ENCODE results near the gene UGT1A8. TPM values are rescaled to one million over a fixed set of nuclear protein-coding genes. Genes with fewer than 3 reads are reported as not detected.

UGT1A8 gene
- total and polyA plus RNA-seq, 2 of the 4 experiments (the other 2 are of a cell fraction) = not detected

Other genes with a start within 250 kb of the UGT1A8 start
- 27.8 and 30.8 TPM in 2 replicates for gene USP40, start 50.9 kb upstream of the UGT1A8 start, total RNA-seq (2012; rRNA removed)
- gene USP40, start 50.9 kb upstream of the UGT1A8 start, polyA plus RNA-seq (2012; rRNA removed) = 30.1 and 32.6 TPM in 2 replicates
- not detected in 2 replicates for gene UGT1A10, start 18.8 kb downstream of the UGT1A8 start, total RNA-seq (2012; rRNA removed)
- gene UGT1A10, start 18.8 kb downstream of the UGT1A8 start, polyA plus RNA-seq (2012; rRNA removed) = not detected in 2 replicates
- not detected in 2 replicates for gene UGT1A9, start 54.3 kb downstream of the UGT1A8 start, total RNA-seq (2012; rRNA removed)
- not detected in 2 replicates for gene UGT1A9, start 54.3 kb downstream of the UGT1A8 start, polyA plus RNA-seq (2012; rRNA removed)
- gene UGT1A7, start 64.3 kb downstream of the UGT1A8 start, total RNA-seq (2012; rRNA removed) = not detected in 2 replicates
- not detected in 2 replicates for gene UGT1A7, start 64.3 kb downstream of the UGT1A8 start, polyA plus RNA-seq (2012; rRNA removed)
- not detected in 2 replicates for gene UGT1A6, start 75.3 kb downstream of the UGT1A8 start, total RNA-seq (2012; rRNA removed)
- gene UGT1A6, start 75.3 kb downstream of the UGT1A8 start, polyA plus RNA-seq (2012; rRNA removed) = not detected in 2 replicates
- not detected in 2 replicates for gene UGT1A5, start 95.3 kb downstream of the UGT1A8 start, total RNA-seq (2012; rRNA removed)
- not detected in 2 replicates for gene UGT1A5, start 95.3 kb downstream of the UGT1A8 start, polyA plus RNA-seq (2012; rRNA removed)
- gene UGT1A4, start 101.1 kb downstream of the UGT1A8 start, total RNA-seq (2012; rRNA removed) = not detected in 2 replicates
- not detected in 2 replicates for gene UGT1A4, start 101.1 kb downstream of the UGT1A8 start, polyA plus RNA-seq (2012; rRNA removed)
- gene UGT1A3, start 111.4 kb downstream of the UGT1A8 start, total RNA-seq (2012; rRNA removed) = not detected in 2 replicates
- gene UGT1A3, start 111.4 kb downstream of the UGT1A8 start, polyA plus RNA-seq (2012; rRNA removed) = not detected in 2 replicates
- gene UGT1A1, start 142.6 kb downstream of the UGT1A8 start, total RNA-seq (2012; rRNA removed) = not detected in 2 replicates
- gene UGT1A1, start 142.6 kb downstream of the UGT1A8 start, polyA plus RNA-seq (2012; rRNA removed) = not detected in 2 replicates
- gene MROH2A, start 160.7 kb downstream of the UGT1A8 start, total RNA-seq (2012; rRNA removed) = not detected in 2 replicates
- not detected in 2 replicates for gene MROH2A, start 160.7 kb downstream of the UGT1A8 start, polyA plus RNA-seq (2012; rRNA removed)
- 22.6 and 24.2 TPM in 2 replicates for gene HJURP, start 236.9 kb downstream of the UGT1A8 start, total RNA-seq (2012; rRNA removed)
- 26.5 and 27.1 TPM in 2 replicates for gene HJURP, start 236.9 kb downstream of the UGT1A8 start, polyA plus RNA-seq (2012; rRNA removed)

All from IMR-90 (cell line).